MG63 (cell line): ENCODE data around the gene CD55. TPM values are rescaled to one million over a fixed set of nuclear protein-coding genes. Genes with fewer than 3 reads are reported as not detected.

Experiments used
- DNase-seq: peaks from one replicate; pipeline ENCODE4 v3.0.0-alpha.2; 2020
- H3K27me3 ChIP-seq: fragments of 250-450 bp; sonication (Bioruptor Pico); 2 replicates; pipeline ENCODE4 v1.5.1; 2020; ENCODE audit warnings: mild to moderate bottlenecking, moderate library complexity
- H3K36me3 ChIP-seq: fragments of 250-450 bp; sonication (Bioruptor Pico); 2 replicates; pipeline ENCODE4 v1.5.1; 2020; ENCODE audit warnings: mild to moderate bottlenecking, moderate library complexity
- H3K4me3 ChIP-seq: fragments of 250-450 bp; sonication (Bioruptor Pico); 2 replicates; pipeline ENCODE4 v1.5.1; 2020; ENCODE audit warnings: mild to moderate bottlenecking, moderate library complexity
- H3K9me3 ChIP-seq: fragments of 250-450 bp; sonication (Bioruptor Pico); 2 replicates; pipeline ENCODE4 v1.5.1; 2020; ENCODE audit warnings: mild to moderate bottlenecking, moderate library complexity
- total RNA-seq: library from RNA; depleted of rRNA; stranded (reverse); fragments of >200 nt; shearing (Covaris generic); gene quantifications from 2 replicates; pipeline ENCODE4 v1.2.3, GENCODE V29; 2014; ENCODE audit warnings: low replicate concordance

Gene CD55
- total RNA-seq, 1 experiment from 2014 or later: 133 TPM

DNA sequence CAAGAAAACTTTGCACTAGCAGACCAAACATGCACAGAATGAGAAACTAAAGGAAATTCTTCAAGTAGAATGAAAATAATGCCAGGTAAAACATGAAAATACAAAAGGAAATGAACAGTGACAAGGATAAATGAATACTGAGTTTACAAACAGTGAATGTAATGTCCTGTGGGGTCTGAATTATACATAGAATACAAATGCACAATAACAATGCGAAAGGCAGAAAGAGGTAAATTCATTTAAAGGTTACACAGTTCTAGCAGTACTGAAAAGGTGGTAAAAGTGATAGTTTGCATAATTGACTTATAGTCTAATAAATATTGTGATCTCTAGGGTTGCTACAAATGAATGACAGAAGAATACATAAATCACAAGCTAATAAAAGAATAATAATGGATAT lies 12.9 kb downstream of the CD55 start:
- H3K4me3 ChIP-seq: no peak overlapping the region
- H3K27me3 ChIP-seq: no peaks in the 10 kb centered on the region
- peaks cover 94% of the 10 kb centered on the region for H3K36me3 ChIP-seq
- H3K9me3 ChIP-seq: no peaks in the 10 kb centered on the region; the same call in 1 of the 2 replicates
- no peak for DNase-seq

DNA sequence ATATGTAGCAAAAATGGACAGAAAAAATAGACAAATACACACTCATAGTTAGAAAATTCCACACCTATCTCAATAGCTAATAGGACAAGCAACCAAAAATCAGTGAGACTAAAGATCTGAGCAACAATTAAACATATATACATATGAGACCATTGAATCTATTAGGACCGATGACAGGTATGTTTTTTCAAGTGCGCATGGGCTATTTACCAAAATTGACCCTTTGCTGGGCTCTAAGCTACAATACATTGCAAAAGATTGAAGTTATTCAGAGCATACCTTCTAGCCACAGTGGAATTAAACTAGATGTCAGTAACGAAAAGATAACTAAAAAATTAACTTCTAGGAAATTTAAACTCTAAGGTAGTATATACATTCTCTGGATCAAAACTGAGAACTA lies 13.7 kb downstream of the CD55 start:
- DNase-seq: no peak
- Histone ChIP-seq H3K36me3 (peaks cover 96% of the 10 kb centered on the region), H3K9me3 (no peaks in the 10 kb centered on the region; the same call in 1 of the 2 replicates), H3K27me3 (no peaks in the 10 kb centered on the region), H3K4me3 (no peak overlapping the region)

DNA sequence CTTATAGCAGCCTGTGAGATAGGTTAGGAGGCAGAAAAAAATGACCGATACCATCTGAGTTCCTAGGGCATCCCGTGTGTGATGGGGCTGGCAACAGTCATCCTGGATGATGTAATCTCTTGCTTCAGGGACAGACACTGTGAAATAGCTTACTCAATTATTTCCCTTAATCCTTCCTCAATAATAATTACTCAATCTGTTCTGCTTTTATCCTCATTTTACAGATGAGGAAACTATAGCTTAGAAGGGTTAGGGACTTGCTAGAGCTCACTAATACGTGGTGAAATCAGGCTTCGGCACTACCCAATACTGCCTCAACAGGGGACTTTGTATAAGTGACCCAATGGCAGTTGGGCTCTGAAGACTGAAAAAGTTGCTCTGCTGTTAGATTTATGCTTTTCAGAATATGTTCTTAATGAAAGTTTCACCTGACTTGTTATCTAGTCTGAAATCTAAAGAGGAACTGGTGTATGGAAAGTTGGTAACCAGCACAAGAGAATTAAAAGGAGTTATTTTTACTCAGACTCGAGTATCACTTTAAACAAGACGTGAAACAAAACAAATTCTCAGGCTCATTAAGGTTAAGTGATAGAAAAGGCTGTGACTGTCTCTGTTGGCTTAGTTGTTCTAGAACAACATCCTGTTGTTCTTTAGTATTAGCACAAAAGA lies 14.4 kb downstream of the CD55 start:
- H3K9me3 ChIP-seq: no peaks in the 10 kb centered on the region; the same call in 1 of the 2 replicates
- H3K4me3 ChIP-seq: no peak overlapping the region
- H3K36me3 ChIP-seq: peaks cover 96% of the 10 kb centered on the region
- DNase-seq: no peak
- H3K27me3 ChIP-seq: no peaks in the 10 kb centered on the region

DNA sequence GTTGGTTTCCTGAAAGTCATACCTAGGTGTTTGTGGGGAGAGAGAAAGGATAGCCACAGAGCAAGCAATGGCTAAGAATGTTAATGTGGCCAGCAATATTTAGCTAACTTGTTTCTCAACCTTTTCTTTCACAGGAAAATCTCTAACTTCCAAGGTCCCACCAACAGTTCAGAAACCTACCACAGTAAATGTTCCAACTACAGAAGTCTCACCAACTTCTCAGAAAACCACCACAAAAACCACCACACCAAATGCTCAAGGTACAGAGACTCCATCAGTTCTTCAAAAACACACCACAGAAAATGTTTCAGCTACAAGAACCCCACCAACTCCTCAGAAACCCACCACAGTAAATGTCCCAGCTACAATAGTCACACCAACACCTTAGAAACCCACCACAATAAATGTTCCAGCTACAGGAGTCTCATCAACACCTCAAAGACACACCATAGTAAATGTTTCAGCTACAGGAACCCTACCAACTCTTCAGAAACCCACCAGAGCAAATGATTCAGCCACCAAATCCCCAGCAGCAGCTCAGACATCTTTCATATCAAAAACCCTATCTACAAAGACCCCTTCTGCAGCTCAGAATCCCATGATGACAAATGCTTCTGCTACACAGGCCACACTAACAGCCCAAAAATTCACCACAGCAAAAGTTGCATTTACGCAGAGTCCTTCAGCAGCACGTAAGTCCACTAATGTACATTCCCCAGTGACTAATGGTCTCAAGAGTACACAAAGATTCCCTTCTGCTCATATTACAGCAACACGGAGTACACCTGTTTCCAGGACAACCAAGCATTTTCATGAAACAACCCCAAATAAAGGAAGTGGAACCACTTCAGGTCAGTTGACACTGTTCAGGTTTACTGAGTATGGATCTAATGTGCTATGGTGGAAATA lies 15.3 kb downstream of the CD55 start:
- H3K36me3 ChIP-seq: peaks cover 95% of the 10 kb centered on the region
- no peak for DNase-seq
- H3K4me3 ChIP-seq: no peak overlapping the region
- no peaks in the 10 kb centered on the region for H3K27me3 ChIP-seq
- no peaks in the 10 kb centered on the region; the same call in 1 of the 2 replicates for H3K9me3 ChIP-seq

DNA sequence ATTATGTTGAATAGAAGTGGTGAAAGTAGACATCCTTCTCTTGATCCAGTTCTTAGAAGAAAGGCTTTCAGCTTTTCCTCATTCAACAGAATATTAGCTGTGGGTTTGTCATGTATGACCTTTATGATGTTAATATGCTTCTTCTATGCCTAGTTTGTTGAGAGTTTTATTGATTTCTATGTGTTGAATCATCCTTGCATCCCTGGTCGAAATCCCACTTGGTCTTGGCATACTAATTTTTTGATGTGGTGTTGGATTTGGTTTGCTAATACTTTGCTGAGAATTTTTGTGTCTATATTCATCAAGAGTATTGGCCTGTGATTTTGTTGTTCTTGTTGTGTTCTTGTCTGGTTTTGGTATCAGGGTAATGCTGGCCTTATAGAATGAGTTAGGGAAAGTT lies 20.9 kb downstream of the CD55 start:
- no peaks in the 10 kb centered on the region for H3K27me3 ChIP-seq
- H3K36me3 ChIP-seq: peaks cover 97% of the 10 kb centered on the region
- DNase-seq: no peak
- H3K9me3 ChIP-seq: no peaks in the 10 kb centered on the region
- no peak overlapping the region for H3K4me3 ChIP-seq

DNA sequence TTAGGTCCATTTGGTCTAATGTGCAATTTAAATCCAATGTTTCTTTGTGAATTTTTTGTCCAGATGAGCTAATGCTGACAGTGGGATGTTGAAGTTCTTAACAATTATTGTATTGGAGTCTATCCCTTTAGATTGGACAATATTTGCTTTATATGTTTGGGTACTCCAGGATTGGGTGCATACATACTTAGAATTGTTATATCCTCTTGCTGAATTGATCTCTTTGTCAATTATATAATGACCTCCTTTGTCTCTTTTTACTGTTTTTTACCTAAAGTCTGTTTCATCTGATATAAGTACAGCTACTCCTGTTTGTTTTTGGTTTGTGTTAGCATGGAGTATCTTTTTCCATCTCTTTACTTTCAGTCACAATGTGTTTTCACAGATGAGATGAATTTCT lies 22.2 kb downstream of the CD55 start:
- no peak overlapping the region for H3K4me3 ChIP-seq
- H3K36me3 ChIP-seq: peaks cover 97% of the 10 kb centered on the region
- DNase-seq: no peak
- no peaks in the 10 kb centered on the region for H3K27me3 ChIP-seq
- peaks cover 5% of the 10 kb centered on the region for H3K9me3 ChIP-seq

DNA sequence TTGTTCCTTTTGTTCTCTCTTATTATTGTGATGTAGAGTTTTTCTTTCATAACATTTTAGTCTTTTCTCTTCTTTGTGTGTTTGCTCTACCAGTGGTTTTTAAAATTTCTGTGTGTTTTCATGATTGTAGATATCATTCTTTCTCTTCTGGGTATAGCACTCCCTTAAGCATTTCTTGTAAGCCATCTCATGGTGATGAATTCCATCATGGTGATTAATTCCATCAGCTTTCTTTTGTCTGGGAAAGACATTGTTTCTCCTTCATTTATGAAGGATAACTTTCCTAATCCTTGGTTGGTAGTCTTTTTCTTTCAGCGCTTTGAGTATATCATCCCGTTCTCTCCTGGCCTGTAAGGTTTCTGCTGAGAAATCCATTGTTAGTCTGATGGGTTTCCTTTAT lies 22.7 kb downstream of the CD55 start:
- no peaks in the 10 kb centered on the region for H3K27me3 ChIP-seq
- H3K36me3 ChIP-seq: peaks cover 97% of the 10 kb centered on the region
- no peak overlapping the region for H3K4me3 ChIP-seq
- DNase-seq: no peak
- H3K9me3 ChIP-seq: peaks cover 9% of the 10 kb centered on the region

DNA sequence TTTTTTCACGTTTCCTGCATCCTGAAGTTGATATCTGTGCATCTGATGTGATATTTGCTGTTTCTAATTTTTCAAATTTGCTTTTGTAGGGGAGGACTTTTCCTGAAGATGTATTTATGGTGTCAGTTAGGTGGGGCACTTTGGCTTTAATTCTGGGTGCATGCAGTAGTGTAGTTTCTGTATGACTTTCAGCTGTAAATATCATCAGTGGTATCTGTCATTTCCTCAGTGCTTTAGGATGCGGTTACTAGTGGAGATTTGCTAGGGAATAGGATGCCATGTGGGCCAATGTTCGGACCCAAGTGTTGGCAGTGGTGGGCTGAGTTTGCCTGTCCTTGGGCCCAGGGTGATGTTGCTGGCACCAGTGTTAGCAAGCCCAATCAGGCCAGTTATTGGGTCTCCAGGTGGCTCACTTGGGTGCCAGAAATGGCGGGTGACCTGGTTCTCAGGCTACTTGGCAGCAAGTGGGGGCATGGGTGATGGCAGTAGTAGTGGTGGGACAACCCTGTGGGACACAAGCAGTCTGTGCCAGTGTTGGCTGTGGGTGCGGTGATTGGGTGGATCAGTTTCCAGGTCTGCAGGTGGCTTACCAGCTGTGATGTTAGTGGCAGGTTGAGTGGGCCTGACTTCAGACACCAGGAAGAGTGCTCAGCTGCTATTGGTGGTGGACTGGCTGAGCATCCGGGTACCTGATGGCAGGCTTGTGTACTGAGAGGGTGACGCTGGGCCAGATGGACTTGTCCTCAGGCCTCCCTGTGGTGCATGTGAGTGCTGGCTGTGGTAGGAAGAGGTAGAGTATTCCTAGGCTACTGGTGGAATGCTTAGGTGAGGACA lies 24.4 kb downstream of the CD55 start:
- no peak for DNase-seq
- no peaks in the 10 kb centered on the region for H3K27me3 ChIP-seq

DNA sequence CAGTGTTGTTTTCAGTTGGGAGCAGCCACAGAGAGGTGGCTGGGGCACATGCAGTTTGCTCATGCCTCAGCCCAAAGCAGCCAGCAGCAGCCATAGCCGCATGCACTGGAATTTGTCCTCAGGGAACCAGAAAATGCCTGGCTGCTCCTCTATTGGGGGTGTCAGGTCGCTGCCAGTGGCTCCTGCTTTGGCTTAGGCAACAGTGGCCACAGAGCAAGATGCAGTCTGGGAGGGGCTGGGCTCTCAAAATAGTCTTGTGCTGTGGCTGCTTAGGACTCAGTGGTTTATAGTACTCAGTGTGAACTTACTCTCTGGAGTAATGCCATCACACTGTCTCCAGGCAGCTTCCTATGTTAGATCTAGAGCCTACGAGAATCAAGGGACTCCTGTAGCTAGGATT lies 25.0 kb downstream of the CD55 start:
- no peak overlapping the region for H3K4me3 ChIP-seq
- peaks cover 97% of the 10 kb centered on the region for H3K36me3 ChIP-seq
- DNase-seq: no peak
- peaks cover 19% of the 10 kb centered on the region for H3K9me3 ChIP-seq
- H3K27me3 ChIP-seq: no peaks in the 10 kb centered on the region

More for the DNA sequence above, 24.4 kb downstream of the CD55 start:
- peaks cover 19% of the 10 kb centered on the region for H3K9me3 ChIP-seq
- no peak overlapping the region for H3K4me3 ChIP-seq
- peaks cover 97% of the 10 kb centered on the region for H3K36me3 ChIP-seq

DNA sequence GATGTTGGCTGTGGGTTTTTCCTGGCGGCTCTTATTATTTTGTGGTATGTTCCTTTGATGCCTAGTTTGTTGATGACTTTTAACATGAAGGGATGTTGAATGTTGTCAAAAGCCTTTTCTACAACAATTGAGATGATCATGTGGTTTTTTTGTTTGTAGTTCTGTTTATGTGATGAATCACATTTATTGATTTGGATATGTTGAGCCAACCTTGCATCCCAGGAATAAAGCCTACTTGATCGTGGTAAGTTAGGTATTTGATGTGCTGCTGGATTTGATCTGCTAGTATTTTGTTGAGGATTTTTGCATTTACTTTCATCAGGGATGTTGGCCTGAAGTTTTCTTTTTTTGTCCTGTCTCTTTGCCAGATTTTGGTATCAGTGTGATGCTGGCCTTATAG lies 28.5 kb downstream of the CD55 start:
- no peak overlapping the region for H3K4me3 ChIP-seq
- DNase-seq: no peak
- H3K27me3 ChIP-seq: no peaks in the 10 kb centered on the region
- peaks cover 19% of the 10 kb centered on the region for H3K9me3 ChIP-seq
- peaks cover 96% of the 10 kb centered on the region for H3K36me3 ChIP-seq

DNA sequence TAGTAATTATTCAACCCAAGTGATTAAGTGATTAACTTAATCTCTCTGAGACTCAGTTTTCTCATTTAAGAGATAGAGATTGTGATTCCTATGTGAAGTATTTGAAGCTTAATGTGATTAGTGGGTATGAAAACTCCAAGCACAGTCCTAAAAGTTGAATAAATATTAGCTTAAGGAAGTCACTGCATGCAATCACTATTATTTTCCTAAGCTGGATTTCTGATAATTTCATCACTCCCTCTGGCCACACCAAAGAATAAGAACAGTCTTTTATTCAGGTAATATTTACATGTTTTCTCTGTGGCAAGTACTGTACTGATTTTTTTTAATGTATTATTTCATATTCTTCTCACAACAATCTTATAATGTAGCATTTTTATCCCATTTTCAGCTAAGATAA lies 31.1 kb downstream of the CD55 start:
- H3K27me3 ChIP-seq: no peaks in the 10 kb centered on the region
- H3K36me3 ChIP-seq: peaks cover 87% of the 10 kb centered on the region
- peaks cover 19% of the 10 kb centered on the region for H3K9me3 ChIP-seq
- no peak for DNase-seq
- no peak overlapping the region for H3K4me3 ChIP-seq

DNA sequence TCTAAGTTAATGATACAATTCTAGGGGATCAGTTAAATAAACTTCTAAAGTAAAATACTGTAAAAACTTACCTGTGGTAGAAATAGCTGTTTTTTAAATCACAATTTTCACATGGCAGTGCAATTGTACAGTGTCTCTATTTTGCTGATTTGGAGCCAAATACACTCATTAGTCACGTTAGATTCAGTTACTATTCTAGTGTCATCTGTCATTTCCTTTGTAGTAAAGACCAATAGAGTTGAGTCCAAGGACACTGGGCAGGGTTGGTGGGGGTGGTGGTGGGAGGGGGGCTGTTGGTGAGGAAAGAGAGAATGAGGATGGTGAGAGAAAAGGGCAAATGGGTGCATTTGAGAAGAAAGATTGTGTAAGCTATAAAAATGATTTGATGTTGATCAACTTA lies 33.6 kb downstream of the CD55 start:
- peaks cover 2% of the 10 kb centered on the region; the same call in 1 of the 2 replicates for H3K9me3 ChIP-seq
- DNase-seq: no peak

DNA sequence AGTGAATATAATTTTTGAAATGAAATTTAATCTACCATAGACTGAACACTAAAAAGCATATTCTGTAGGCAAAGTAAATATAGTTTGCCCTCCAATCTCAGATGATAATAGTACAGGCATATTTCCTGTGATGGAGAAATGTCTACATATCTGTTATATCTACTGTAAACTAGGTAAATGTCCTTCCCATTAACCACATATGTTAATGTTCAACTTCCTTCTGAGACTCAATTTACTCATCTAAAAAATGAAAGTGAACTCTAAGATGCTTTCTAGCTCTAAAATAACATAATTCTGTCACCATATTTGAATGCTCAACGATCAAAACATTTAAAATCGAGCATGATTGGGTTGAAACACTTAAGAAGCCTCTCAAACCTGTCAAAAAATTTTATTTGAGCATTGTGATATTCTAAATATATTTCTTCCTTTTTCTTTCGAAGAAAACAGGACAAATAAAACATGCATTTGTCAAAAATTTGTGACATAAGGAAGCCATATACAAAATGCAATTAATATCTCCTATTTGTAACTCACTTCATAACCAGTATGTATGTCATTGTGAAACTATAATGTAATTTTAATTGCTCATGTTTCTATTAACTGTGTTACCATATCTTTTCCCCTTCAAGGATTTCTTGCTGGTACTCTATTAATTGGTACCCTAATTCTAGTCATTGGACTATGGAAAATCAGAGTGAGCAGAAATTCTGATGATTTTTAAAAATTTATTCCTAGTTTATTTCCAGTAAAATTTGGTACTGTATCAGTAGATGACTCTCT lies 34.2 kb downstream of the CD55 start:
- no peaks in the 10 kb centered on the region for H3K9me3 ChIP-seq
- no peaks in the 10 kb centered on the region for H3K27me3 ChIP-seq
- no peak for DNase-seq
- H3K4me3 ChIP-seq: no peak overlapping the region
- peaks cover 83% of the 10 kb centered on the region for H3K36me3 ChIP-seq

More for the DNA sequence above, 33.6 kb downstream of the CD55 start:
- Histone ChIP-seq H3K36me3 (peaks cover 83% of the 10 kb centered on the region), H3K4me3 (no peak overlapping the region), H3K27me3 (no peaks in the 10 kb centered on the region)

DNA sequence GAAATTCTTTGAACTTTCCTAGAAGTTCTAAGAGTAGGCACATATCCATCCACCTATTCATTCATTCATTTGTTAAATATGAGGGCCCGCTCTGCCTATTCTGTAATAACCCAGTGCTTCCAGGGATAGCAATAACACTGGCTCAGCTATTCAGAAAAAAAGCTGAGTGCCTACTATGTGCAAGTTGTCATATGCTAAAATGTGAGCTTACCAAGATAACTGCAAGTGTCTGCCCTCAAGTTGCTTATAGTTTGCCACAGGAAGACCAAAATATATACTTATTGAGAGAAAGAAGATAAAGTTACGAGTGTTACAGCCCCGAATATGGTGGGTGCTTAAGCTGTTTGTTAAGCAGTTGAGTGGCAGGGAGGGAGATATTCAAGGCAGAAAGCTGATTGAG lies 39.6 kb downstream of the CD55 start:
- DNase-seq: no peak
- Histone ChIP-seq H3K36me3 (peaks cover 81% of the 10 kb centered on the region), H3K9me3 (no peaks in the 10 kb centered on the region), H3K4me3 (no peak overlapping the region), H3K27me3 (no peaks in the 10 kb centered on the region)

DNA sequence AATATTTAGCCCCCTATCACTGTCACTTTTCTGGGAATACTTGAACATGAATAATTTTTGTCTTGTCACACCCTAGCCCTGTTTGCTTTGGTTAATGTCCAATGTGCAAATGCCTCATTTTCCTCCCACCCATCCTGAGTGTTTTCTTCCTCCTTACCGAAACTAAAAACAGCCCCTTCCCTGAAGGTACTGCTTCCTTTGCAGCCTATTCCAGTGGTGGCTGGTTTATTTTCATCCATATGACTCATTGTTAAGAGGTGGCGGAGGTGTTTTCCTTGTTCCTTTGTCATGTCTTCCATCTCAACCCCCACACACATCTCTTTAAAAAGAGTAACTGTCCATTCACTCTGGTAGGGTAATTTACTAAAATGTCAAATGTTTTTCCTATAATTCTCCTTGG lies 40.4 kb downstream of the CD55 start:
- Histone ChIP-seq H3K4me3 (no peak overlapping the region), H3K36me3 (peaks cover 80% of the 10 kb centered on the region), H3K27me3 (no peaks in the 10 kb centered on the region), H3K9me3 (no peaks in the 10 kb centered on the region)
- DNase-seq: no peak
